Kidney glomerular epithelial cell (primary cell): ENCODE data around the gene CCDC88C.

ENCODE experiments used
- DNase-seq: peaks from one replicate; lab custom pipeline; 2025; lab: John Stamatoyannopoulos, UW

The CCDC88C gene

GRCh38 chr14:91380610-91381371 is 36.8 kb downstream of the CCDC88C start:
- DNase-seq: no peak

GRCh38 chr14:91380123-91380522 is 37.5 kb downstream of the CCDC88C start:
- DNase-seq: no peak

GRCh38 chr14:91379579-91379932 is 38.1 kb downstream of the CCDC88C start:
- DNase-seq: no peak

GRCh38 chr14:91378930-91379578 is 38.6 kb downstream of the CCDC88C start:
- no peak for DNase-seq

- DNase-seq: no peak
Observed at GRCh38 chr14:91377700-91378652, 39.6 kb downstream of the CCDC88C start.

- DNase-seq: no peak
Observed at GRCh38 chr14:91376547-91377477, 40.8 kb downstream of the CCDC88C start.

GRCh38 chr14:91375720-91376452 is 41.7 kb downstream of the CCDC88C start:
- no peak for DNase-seq

- no peak for DNase-seq
Observed at GRCh38 chr14:91374879-91375702, 42.5 kb downstream of the CCDC88C start.

GRCh38 chr14:91374287-91374878 is 43.2 kb downstream of the CCDC88C start:
- no peak for DNase-seq

GRCh38 chr14:91373591-91374254 is 43.9 kb downstream of the CCDC88C start:
- no peak for DNase-seq

GRCh38 chr14:91372671-91373495 is 44.7 kb downstream of the CCDC88C start:
- no peak for DNase-seq

- DNase-seq: no peak
Observed at GRCh38 chr14:91371990-91372375, 45.6 kb downstream of the CCDC88C start.

- no peak for DNase-seq
Observed at GRCh38 chr14:91371011-91371989, 46.3 kb downstream of the CCDC88C start.

- no peak for DNase-seq
Observed at GRCh38 chr14:91369628-91370445, 47.8 kb downstream of the CCDC88C start.

- DNase-seq: no peak
Observed at GRCh38 chr14:91368776-91369416, 48.7 kb downstream of the CCDC88C start.
